Fibroblast of lung (primary cell): Measurements from ENCODE around the gene ELMOD1.

Experiments used
- CTCF ChIP-seq, 2 donors: IDR thresholded peaks in 1 of 2; conservative IDR thresholded peaks in 1 of 2; 1 replicate in 1 of 2; 2 replicates in 1 of 2; pipeline ENCODE4 v1.5.1; 2011 to 2012; ENCODE audit warnings: low read length in 2 of 2, control low read depth in 1 of 2, inconsistent platforms in 1 of 2, low read depth in 1 of 2, mild to moderate bottlenecking in 1 of 2
- EZH2 ChIP-seq: IDR thresholded peaks from 2 replicates; pipeline ENCODE4 v1.5.1; 2012; ENCODE audit warnings: low read length, control low read depth, mild to moderate bottlenecking; ENCODE audit errors: missing control alignments

GRCh38 chr11:107653076-107653475 lies 62.1 kb downstream of the ELMOD1 start:
- TF ChIP-seq EZH2 (no peak), CTCF (conservative IDR thresholded peaks at IDR 0.05 in 1 of 2, IDR thresholded peaks at IDR 0.05 in 1 of 2; ENCODE audit: low read depth in 1 of 2, low read length in 2 of 2) (no peak)
